HL-60/S4 (cell line): ENCODE results near the gene ZNF500.
"Not testable (repeated sequence)": the region's sequence is repeated elsewhere in the genome, so short reads cannot be mapped to it uniquely, and the experiment has no call there.

Experiments used
- in situ Hi-C: fragments of 300-500 bp; cut with MboI; formaldehyde crosslinking; loops from 2 replicates; pipeline ENCODE4 v1.14.3; 2022; ENCODE audit warnings: low sequenced_read_pairs

Gene ZNF500

DNA sequence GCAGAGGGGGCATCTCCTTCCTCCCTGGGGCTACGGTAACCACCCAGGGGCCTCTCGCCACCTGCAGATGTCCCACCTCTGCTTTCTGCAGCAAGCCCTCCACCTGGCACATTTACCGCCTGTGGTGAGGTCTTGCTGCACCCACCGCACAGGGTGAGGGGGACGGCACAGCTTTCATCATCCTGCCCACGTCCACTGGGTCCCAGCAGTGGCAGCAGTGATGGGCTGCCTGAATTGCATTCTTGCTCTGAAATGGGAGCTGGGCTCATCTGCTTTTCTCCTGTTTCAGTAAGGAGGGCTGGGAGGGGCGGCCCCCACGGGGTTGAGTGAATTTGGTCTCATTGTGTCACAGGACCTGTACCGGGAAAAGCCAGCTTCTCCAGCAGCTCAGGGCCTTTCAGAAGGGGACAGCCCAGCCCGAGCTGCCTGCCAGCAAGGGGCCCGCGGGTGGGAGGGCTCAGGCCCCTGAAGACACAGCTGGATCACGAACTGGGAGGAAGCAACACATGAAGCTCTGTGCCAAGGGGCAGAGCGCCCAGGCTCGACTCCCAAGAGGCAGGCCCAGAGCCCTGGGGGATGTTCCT, 19.9 kb downstream of the ZNF500 start:
- in situ Hi-C loops: no loop called here

DNA sequence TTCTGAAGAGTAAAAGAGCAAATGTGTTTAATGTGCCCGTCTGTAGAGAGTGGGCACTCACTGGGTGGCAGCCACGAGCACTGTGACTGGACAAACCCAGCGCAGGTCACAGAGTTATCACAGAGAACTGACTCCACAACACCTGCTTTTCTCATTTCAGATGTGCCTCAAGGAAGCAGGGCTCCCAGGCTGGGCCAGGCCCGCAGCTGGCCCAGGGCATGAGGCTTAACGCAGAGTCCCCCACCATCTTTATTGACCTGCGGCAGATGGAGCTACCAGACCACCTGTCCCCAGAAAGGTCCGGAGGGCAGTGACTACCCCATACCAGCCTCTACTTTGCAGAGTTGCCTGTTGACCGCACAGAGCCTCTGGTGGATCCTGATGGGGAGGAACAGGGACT, 20.7 kb downstream of the ZNF500 start:
- in situ Hi-C loops: no loop called here

DNA sequence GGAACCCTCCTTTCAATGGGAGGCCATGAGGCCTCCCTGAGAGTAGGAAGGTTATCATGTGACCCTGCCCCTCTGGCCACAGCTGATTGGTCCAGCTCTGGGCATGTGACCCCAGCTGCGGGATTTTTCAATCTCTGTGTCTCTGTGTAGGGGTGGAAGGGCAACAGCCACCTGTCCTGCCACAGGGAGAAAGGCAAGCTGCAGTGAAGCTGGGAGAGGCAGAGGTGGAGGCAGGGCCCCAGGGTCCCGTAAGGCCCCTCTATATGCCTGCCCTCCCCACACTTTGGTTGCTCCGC, 21.7 kb downstream of the ZNF500 start:
- in situ Hi-C loops: no loop called here

DNA sequence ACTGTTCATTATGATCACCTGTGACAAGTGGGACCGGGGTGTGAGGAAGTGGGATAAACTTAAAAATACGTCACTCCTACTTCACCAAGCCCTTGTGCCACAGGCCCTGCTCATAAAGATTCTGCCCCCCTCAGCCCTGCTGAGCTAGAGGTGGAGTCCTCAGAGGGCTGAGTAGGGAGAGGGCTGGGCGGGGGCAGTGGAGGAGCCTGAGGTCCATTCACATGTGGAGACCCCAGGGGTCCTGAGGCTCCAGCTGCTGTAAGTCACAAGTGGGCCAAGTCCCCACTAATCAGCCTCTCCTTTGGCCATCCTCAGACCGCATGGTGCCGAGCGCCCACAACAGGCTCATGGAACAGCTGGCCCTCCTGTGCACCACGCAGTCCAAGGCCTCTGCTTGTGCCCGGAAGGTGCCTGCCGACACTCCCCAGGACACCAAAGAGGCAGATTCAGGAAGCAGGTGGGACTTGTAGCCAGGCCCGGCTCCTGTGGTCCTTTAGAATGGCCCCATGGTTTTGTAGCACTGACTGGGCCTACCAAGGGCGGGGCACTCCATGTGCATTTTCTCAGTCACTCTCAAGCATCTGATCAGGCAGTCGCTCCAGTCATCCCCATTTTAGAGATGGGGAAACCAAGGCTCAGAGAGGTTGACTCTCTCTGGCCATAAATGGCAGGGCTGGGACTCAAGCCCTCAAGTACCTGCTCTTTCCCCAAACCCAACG, 22.2 kb downstream of the ZNF500 start:
- in situ Hi-C loops: no loop called here

DNA sequence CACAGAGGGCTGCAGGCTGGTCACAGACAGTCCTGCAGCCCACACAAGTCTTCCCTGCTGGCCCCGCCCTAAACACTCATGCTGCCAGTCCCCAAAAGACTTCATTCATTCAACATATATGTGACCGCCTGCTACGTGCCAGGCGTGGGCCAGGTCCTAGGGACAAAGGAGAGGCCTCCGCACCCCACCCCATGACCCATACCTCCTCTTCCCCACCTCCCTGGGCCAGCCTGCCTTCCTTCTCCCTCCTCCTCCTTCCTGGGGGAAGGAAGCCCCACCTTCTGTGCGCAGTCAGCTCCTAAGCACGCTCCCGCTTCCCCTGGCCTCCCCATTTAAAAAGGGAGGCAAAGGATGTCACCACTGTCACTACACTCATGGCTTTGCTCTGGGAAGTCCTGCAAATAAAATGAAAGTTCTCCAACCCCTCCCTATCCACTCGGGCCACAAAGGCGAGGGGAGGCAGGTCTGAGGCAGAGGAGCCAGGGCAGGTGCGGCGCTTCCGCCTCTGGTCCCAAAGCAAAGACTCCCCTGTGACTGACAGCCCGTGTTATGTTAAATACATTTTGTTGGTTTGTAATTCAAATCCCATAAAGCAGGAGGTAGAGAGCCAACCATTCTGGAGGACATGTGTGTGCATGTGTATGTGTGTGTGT, 23.6 kb downstream of the ZNF500 start:
- in situ Hi-C loops: no loop called here

DNA sequence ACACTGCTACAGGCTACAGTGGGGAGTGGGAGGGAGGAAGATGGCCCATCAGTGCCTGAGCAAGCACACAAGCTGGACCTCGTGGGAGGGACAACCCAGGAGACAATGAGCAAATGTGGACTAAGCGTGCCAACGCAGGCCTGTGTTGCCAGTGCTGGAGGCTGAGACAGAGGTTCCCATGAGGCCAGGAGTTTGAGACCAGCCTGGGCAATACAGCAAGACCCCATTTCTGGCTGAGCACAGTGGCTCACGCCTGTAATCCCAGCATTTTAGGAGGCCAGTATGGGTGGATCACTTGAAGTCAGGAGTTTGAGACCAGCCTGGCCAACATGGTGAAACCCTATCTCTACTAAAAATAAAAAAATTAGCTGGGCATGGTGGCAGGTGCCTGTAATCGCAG, 28.6 kb downstream of the ZNF500 start:
- in situ Hi-C loops: not testable (repeated sequence)

DNA sequence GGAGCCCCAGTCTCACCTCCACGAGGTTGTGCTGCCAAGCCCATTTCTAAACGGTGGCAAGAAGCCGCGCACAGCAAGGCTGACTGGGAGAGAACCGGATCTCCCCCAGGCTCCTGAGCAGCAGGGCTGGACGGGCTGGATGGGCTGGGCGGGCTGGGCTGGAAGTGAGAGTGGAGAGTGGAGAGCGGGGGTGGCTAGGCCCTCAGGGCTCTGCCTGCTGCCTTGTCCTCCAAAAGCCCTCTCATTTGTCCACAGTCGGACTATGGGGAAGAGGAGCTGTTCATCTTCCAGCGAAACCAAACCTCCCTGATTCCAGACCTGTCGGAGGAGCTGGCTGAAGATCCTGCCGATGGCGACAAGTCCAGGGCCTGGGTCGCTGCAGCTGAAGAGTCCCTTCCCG, 29.4 kb downstream of the ZNF500 start:
- in situ Hi-C loops: no loop called here

DNA sequence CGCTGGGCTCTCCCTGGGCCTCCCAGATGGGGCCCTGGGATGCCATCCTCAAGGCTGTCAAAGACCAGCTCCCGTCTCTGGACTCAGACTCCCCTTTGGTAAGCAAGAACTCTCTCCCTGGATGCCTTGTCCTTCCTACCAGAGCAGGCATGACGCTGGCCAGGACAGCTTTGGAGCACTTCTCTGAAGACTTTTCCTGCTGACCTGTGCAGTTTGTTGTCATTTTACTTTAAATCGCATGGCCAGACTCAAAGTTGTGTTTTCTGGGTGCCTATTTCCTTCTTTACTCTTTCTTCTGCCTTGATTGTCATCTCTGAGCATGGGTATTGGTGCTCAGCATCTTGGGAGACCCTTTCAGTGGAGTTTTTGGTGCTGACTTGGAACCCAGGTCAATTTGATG, 30.4 kb downstream of the ZNF500 start:
- in situ Hi-C loops: no loop called here

DNA sequence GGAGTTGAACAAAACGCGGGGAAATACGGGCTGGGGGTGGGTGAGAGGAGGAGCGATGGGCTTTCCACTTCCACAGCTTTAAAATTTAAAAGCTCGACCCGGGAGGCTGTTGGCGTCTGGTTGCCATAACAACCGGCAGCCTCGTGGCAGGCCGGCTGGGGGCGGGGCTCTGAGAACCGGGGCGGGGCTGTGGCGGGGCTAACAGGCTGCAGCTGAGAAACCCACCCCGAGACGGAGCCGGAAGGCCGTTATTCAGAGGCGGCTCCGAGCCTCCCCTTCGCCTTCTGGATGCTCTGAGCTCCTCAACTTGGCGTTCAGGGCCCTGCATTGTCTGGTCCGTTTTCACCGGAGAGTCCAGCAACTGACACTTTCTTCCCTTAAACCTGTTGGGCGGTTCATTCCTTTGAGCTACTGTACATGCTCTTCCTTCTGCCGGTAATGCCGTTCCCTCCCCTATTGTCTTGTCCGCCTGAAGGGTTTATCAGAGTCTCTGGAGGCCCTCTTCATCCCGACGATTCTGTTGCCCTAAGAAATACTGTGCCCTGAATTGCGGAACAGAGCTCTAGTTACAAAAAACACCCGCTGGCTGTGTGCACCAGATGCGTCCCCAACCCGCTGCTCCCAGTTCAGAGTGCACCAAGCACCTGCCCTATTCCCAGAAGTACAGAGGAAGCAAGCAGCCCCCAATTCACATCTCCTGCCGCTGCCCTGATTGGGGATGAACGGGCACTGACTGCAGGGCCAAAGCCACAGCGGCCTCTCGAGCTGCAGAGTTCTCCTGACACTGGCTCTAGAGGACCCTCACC, 32.0 kb downstream of the ZNF500 start:
- in situ Hi-C loops: no loop called here

DNA sequence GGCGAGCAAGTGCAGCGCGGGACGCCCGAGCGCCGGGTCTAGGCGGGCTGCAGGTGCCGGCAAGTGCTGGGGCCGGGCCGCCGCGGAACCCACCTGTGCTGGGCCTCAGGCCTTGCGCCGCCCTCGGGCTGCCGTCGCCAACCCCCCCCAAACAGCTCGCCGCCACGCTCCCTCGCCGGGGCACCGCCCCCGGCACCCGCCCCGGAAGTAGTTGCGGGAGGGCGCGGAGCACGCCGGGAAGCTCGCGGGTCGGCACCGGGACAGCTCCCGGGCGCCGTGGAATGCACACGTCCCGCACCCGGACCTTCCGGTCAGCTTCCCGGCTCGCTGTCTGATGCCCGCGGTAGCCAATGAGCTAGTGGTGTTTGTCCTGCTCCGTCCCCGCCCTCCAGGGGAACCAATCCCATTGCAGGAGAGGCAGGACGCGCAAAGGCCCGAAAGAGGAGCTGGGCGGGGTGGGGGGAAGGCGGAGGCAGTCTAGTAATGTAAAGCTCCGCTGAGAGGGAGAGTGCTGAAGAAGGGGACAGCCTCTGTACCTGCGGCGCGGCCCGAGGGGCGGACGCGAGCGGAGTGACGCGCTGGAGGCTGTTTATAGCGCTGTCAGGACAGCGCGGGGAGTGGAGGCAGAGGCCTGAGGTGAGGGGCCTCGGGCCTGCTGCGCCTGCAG, 32.8 kb downstream of the ZNF500 start, which contains the start of the genes ANKS3 and DNAAF8:
Gene ANKS3, minus strand, starts transcription at position 209 of the 667 bp plus-strand sequence. CDS start 4,122 bp downstream, outside the sequence.
Gene DNAAF8, plus strand, starts transcription at position 475 of the 667 bp plus-strand sequence. CDS start 1,978 bp downstream, outside the sequence.
- in situ Hi-C loops: no loop called here

DNA sequence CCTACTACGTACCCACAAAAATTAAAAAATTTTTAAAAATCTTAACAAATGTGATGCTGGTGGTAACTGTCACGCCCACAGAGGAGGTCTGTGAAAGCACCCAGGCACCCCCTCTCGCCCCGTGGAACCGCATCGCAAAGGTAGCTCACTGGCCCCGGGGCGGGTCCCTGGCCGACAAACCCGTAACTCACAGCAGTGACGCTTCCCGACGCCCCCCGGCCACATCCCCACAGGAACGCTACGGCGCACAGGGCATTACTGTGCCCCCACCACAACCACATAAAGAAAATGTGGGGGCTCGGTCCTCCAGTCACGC, 33.3 kb downstream of the ZNF500 start:
- in situ Hi-C loops: no loop called here

DNA sequence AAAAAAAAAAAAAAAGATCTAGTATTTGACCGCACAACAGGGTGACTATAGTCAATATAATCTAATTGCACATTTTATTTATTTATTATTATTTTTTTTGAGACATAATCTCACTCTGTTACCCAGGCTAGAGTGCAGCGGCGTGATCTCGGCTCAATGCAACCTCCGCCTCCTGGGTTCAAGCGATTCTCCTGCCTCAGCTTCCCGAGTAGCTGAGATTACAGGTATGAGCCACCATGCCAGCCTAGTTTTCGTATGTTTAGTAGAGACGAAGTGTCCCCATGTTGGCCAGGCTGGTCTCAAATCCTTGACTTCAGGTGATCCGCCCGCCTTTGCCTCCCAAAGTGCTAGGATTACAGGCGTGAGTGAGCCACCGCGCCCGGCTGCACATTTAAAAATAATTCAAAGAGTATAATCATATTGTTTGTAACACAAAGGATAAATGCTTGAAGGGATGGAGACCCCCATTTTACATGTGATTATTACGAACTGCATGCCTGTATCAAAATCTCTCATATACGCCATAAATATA, 33.7 kb downstream of the ZNF500 start:
- in situ Hi-C loops: no loop called here

DNA sequence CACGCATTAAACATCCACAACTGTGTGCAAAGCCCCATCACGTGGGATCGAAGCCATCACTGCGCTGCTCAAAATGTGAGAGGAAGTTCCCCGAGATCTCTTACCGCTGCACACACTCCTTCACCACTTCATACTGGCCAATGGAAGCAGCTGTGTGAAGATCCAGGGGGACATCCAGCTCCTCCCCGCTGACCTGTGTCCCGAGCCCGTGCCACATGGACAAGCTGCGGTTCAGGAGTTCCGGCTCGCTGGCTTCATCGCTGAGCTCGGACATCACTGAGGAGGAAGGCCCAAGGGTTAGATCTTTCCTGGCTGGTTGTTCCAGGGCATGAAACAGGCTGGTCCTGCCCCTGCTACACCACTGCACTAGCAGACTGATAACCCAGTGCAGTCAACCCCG, 37.1 kb downstream of the ZNF500 start:
- in situ Hi-C loops: no loop called here

DNA sequence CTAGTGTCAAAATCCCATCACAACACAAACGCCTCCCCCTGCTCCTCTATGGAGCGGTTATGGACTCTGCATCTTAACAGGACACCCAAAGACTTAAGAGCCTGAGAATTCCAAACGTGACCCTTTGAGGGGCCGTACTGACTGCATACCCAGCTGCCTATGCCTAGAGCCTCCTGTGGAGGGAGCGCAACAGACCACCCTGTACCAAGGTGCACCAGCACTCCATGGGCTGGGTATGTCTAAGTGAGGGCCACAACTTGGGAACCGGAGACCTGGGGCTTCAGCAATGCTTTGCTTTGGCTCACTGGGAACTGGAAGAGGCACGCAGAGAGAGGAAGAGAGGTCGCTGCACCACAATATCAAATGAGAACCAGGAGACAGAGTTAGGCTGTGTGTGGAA, 38.3 kb downstream of the ZNF500 start:
- in situ Hi-C loops: no loop called here

DNA sequence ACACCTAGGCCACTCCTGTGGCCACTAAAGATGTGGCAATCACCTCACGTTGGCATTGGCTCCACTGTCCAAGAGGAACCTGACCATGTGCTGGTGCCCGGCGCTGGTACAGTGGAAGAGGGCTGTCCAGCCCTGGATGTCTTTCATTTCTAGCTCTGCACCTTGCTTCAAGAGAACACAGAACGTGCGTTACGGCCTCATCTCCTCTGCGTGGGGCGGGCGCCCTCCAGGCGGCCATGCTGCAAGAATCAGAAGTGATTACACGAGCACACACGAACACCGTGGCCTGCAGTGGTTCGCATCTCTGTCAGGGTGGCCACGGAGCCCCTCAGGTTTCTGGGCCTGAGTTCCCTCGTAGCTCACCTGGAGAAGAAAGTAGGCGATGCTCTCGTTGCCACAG, 40.3 kb downstream of the ZNF500 start:
- in situ Hi-C loops: no loop called here

DNA sequence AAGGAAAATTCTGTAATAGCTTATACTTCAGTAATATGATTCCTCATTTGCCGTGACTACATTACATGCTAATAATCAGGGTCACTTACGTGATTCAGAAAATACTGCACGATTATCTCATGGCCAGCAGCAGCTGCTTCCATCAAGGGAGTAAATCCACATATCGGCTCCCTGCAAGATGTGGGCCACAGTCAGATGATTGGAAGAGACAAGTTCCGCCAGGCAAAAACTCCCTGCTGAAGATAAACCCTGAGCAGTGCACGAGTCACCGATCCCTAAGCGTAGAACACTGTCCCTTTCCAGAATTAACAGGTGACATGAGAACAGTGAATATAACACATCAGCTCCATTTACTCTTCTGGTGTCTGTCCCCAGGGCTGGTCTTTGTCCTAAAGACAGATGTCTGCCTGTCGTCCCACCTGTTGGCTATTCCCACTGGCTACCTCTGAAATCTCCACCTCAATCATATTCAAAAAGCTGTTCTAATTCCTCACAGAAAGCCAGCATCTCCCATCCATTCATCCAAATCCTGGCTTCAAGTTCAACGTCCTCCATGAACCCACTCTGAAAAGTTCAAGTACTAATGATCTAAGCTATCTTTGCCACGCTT, 42.2 kb downstream of the ZNF500 start:
- in situ Hi-C loops: no loop called here

DNA sequence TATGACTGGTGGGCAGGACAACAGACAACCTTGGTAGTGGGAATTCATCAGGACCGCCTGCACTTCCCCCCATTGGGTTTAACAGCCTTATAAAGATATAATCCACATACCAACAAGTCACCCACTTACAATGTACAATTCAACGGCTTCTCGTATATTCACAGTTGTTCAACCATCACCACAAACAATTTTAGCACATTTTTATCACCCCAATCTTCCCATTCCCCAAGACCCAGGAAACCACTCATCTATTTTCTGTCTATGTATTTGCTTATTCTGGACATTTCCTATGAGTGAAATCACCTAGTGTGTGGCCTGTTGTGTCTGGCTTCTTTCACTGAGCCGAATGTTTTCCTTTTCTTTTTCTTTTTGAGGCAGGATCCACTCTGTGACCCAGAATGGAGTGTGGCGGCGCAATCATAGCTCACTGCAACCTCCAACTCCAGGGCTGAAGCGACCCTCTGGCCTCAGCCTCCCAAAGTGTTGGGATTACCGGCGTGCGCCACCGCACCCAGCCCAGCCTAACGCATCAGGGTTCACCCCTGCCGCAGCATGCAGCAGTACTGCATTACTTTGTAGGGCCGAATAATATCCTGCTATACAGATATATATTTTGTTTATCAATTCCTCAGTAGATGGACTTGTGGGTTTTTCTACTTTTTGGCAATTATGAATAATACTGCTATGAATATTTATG, 43.7 kb downstream of the ZNF500 start:
- in situ Hi-C loops: no loop called here

DNA sequence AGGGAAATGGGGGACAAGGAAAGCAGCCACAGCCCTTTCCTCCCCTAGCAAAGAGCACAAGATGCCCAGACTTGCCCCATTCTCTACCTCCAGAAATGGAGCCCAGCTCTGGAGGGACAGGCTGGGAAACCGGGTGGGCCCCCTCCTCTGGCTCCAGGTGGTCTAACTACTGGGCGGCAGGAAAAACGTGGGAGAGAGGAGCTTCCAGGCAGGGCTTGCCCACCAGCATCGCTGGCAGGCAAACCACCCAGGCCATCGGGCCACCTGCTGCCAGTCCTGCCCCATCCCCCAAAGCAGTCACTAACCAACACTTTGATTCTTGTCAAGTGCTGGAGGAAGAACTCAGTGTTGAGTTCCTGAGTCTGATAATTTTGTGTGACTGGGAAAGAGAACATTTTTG, 48.5 kb downstream of the ZNF500 start:
- in situ Hi-C loops: no loop called here

DNA sequence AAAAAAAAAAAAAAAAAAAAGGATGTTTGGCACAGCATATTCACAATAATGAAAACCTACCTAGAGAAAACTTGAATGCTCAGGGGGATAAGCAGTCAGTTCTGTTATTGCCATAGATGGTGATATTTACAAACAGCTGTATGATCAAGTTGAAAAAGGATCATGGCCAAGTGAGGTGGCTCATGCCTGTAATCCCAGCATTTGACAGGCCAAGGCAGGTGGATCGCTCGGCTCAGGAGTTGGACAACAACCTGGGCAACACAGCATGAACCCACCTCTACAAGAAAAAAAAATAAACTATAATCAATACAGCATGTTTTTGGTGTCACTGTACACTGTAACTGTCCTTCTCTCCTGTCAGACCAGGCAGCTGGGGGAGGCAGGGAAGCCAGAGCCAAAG, 52.0 kb downstream of the ZNF500 start:
- in situ Hi-C loops: no loop called here
